GM19035 (cell line): ENCODE measurements around the gene GPR156.
"Not testable (repeated sequence)": the region's sequence is repeated elsewhere in the genome, so short reads cannot be mapped to it uniquely, and the experiment has no call there.

Experiments
- ATAC-seq: cut with Tn5 transposase; IDR thresholded peaks from one replicate; pipeline ENCODE4 v1.9.1; 2021; ENCODE audit not compliant: unreplicated experiment

Gene GPR156

GRCh38 chr3:120284747-120285507 is at the start of gene GPR156:
GPR156 (minus strand) TSS chr3:120285222; CDS start chr3:120244098, 41,124 bp downstream.
- no peak for ATAC-seq

- no peak for ATAC-seq
These were observed 47.6 kb upstream of the GPR156 start for GRCh38 chr3:120332646-120333045.

- no peak for ATAC-seq
These were observed 46.1 kb upstream of the GPR156 start for GRCh38 chr3:120331076-120331475.

- no peak for ATAC-seq
These were observed 41.8 kb upstream of the GPR156 start for GRCh38 chr3:120326784-120327183.

GRCh38 chr3:120324190-120324589 is 39.2 kb upstream of the GPR156 start:
- no peak for ATAC-seq

- ATAC-seq, result not testable (repeated sequence)
These were observed 38.7 kb upstream of the GPR156 start for GRCh38 chr3:120323761-120324160.

GRCh38 chr3:120311863-120312794 is 27.1 kb upstream of the GPR156 start:
- no peak for ATAC-seq

GRCh38 chr3:120306519-120307455 is 21.8 kb upstream of the GPR156 start:
- ATAC-seq, result no peak

GRCh38 chr3:120304616-120305015 is 19.6 kb upstream of the GPR156 start:
- no peak for ATAC-seq

GRCh38 chr3:120302361-120302760 is 17.3 kb upstream of the GPR156 start:
- ATAC-seq, result no peak

- no peak for ATAC-seq
These were observed 15.9 kb upstream of the GPR156 start for GRCh38 chr3:120300971-120301370.

GRCh38 chr3:120299403-120299802 is 14.4 kb upstream of the GPR156 start:
- ATAC-seq, result no peak

GRCh38 chr3:120298996-120299395 is 14.0 kb upstream of the GPR156 start:
- no peak for ATAC-seq

- ATAC-seq, result not testable (repeated sequence)
These were observed 6.5 kb upstream of the GPR156 start for GRCh38 chr3:120291552-120291951.

- no peak for ATAC-seq
These were observed 4.6 kb upstream of the GPR156 start for GRCh38 chr3:120289636-120290035.

GRCh38 chr3:120286465-120286864 is 1.4 kb upstream of the GPR156 start:
- no peak for ATAC-seq

- ATAC-seq, result no peak
These were observed 453 bp upstream of the GPR156 start for GRCh38 chr3:120285508-120285841.

GRCh38 chr3:120281261-120281660 is 3.8 kb downstream of the GPR156 start:
- ATAC-seq, result no peak

GRCh38 chr3:120280566-120280965 is 4.5 kb downstream of the GPR156 start:
- ATAC-seq, result no peak

GRCh38 chr3:120280026-120280425 is 5.0 kb downstream of the GPR156 start:
- ATAC-seq, result no peak

- ATAC-seq, result no peak
These were observed 8.3 kb downstream of the GPR156 start for GRCh38 chr3:120276767-120277166.
